GM18868 (cell line): Measurements from ENCODE around the gene AKT1S1.

Experiments used
- ATAC-seq: cut with Tn5 transposase; IDR thresholded peaks from one replicate; pipeline ENCODE4 v1.9.1; 2021; ENCODE audit warnings: mild to moderate bottlenecking, moderate library complexity; ENCODE audit not compliant: unreplicated experiment

The AKT1S1 gene

GRCh38 chr19:49870309-49870901 lies 6.8 kb downstream of the AKT1S1 start:
- no peak for ATAC-seq

GRCh38 chr19:49869484-49870308 lies 7.5 kb downstream of the AKT1S1 start:
- peak; percentile 78 for ATAC-seq

GRCh38 chr19:49869009-49869483 lies 8.1 kb downstream of the AKT1S1 start:
- ATAC-seq, result peak; percentile 8

- ATAC-seq, result peak; percentile 49
Observed at GRCh38 chr19:49866933-49867782, 10.0 kb downstream of the AKT1S1 start, which contains the start of gene PNKP. Gene PNKP (minus strand): TSS chr19:49867576. CDS start chr19:49867204, 372 bp downstream.

GRCh38 chr19:49864890-49865289 lies 12.3 kb downstream of the AKT1S1 start:
- no peak for ATAC-seq

GRCh38 chr19:49863935-49864320 lies 13.2 kb downstream of the AKT1S1 start:
- ATAC-seq, result no peak

- ATAC-seq, result no peak
Observed at GRCh38 chr19:49863254-49863934, 13.8 kb downstream of the AKT1S1 start.

GRCh38 chr19:49862391-49863253 lies 14.5 kb downstream of the AKT1S1 start:
- no peak for ATAC-seq

GRCh38 chr19:49861541-49862378 lies 15.4 kb downstream of the AKT1S1 start:
- no peak for ATAC-seq

GRCh38 chr19:49861107-49861506 lies 16.0 kb downstream of the AKT1S1 start:
- ATAC-seq, result no peak

- ATAC-seq, result no peak
Observed at GRCh38 chr19:49860336-49861102, 16.6 kb downstream of the AKT1S1 start.

GRCh38 chr19:49859682-49860335 lies 17.3 kb downstream of the AKT1S1 start:
- ATAC-seq, result no peak

GRCh38 chr19:49858088-49858985 lies 18.8 kb downstream of the AKT1S1 start:
- no peak for ATAC-seq

GRCh38 chr19:49857838-49858087 lies 19.4 kb downstream of the AKT1S1 start:
- ATAC-seq, result no peak

GRCh38 chr19:49857061-49857837 lies 19.9 kb downstream of the AKT1S1 start:
- no peak for ATAC-seq

- no peak for ATAC-seq
Observed at GRCh38 chr19:49856574-49857021, 20.6 kb downstream of the AKT1S1 start.
